Measurements from ENCODE around the gene PTPRN2.

DNA sequence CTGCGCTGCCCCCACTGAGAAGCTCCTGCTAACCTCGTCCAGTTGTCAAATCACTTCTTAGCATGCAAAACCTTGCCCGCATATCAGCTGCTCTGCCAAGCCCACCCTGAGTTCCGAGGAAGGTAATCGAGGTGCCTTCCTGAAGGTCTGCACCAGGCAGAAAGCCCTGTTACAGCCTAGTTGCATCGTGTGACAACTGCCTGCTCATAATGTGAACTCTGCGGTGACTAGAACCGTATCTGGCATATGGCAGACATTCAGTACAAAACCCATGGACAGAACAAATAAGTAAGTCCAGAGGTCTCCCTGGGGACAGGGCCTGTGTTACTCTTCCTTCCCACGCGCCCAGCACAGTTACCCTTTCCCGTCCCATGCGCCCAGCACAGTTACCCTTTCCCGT is 856.5 kb downstream of the PTPRN2 start:
- TF ChIP-seq, protein P1, sequence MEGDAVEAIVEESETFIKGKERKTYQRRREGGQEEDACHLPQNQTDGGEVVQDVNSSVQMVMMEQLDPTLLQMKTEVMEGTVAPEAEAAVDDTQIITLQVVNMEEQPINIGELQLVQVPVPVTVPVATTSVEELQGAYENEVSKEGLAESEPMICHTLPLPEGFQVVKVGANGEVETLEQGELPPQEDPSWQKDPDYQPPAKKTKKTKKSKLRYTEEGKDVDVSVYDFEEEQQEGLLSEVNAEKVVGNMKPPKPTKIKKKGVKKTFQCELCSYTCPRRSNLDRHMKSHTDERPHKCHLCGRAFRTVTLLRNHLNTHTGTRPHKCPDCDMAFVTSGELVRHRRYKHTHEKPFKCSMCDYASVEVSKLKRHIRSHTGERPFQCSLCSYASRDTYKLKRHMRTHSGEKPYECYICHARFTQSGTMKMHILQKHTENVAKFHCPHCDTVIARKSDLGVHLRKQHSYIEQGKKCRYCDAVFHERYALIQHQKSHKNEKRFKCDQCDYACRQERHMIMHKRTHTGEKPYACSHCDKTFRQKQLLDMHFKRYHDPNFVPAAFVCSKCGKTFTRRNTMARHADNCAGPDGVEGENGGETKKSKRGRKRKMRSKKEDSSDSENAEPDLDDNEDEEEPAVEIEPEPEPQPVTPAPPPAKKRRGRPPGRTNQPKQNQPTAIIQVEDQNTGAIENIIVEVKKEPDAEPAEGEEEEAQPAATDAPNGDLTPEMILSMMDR (conservative IDR thresholded peaks at IDR 0.05; ENCODE audit: low read depth, low read length) = no peak
- TF ChIP-seq EZH2 (IDR thresholded peaks at IDR 0.05; ENCODE audit: borderline replicate concordance, low read depth, low read length, poor library complexity, severe bottlenecking) = no peak

Measured in A673 (cell line).